Measurements from ENCODE around the gene PHACTR3.
"Not testable (repeated sequence)": the region's sequence is repeated elsewhere in the genome, so short reads cannot be mapped to it uniquely, and the experiment has no call there.

PHACTR3 gene

DNA sequence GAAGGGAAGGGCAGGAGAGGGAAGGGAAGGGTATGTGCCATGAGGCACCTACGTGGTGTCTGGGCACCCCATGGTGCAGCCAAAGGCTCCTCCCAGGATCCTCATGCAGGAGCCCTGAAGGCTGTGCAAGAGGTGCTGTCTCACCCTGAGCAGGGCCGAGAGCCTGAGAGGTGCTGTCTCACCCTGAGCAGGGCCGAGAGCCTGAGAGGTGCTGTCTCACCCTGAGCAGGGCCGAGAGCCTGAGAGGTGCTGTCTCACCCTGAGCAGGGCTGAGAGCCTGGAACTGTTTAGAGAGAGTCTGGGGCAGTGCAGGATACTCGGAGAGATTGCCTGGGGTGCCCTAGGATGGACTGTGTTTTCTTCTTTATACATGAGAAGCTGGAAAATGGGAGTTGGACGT, 14.2 kb downstream of the PHACTR3 start:
- not testable (repeated sequence) for DNase-seq (ENCODE audit: low read depth in 2 of 2)

DNA sequence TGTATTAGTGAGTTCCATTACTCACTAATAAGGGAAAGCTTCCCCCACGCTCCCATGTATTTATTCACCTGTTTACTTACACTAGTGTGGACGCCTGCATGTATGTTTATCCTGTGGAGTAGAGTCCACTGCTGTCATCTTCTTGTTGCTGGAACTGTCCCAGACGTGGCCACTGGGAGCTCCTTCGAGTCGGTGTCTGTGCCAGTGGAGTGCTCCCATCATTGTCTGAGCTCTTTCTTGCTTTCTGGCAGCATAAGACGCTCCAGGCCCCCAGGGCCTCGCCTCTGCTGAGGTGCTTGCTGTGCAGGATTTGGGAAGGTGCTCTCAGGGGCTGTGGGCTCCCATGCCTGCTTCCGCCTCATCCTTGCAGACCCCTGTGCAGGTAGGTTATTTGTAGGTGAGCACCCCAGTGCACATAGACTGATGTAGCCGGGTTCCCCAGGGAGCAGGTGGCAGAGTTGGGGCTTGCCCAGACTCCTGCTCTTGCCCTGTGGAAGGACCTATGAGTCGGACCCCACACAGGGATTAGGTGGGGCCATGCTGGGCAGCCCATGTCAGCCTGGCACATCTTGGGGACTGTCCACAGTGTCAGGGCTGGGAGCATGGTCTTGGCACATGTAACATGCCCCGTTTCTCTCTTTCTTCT, 16.6 kb downstream of the PHACTR3 start:
- DNase-seq (ENCODE audit: low read depth in 2 of 2), result no peak

DNA sequence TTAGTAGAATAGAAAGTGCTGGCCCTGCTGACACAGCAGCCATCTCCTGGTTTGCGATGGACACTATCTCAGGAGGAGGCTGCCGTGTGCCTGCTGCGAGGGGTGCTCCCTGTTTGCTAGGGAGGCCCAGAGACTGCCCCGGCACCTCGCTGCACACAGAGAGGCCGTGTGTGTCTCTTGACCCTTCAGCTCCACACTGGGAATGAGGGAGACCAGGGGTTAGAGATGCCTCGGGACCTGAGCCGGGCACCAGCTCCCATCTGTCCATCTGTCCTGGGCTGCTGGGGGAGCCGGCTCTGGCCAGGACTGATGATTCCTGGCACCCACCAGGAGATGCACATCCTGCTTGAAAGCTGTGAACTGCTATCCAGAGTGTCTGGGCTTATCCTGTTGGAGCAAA, 18.2 kb downstream of the PHACTR3 start:
- no peak for DNase-seq (ENCODE audit: low read depth in 2 of 2)

DNA sequence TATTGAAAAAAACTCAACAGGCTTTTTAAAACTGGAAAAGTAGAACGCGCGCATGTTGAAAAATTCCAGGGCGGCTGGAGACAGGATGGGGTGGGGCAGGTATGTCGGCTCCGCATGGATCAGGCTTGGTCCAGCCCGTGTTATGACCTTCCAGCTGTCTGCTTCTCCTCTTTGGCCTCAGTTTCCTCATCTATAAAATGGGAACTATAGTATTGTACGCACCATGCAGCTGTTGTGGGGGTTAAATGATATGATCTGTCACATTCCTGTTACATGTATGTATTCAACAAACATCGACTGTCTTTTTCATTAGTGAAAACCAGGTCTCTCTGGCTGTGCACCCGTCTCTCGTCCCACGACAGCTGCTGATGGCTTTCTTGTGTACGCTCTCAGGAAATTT, 18.8 kb downstream of the PHACTR3 start:
- no peak for DNase-seq (ENCODE audit: low read depth in 2 of 2)

DNA sequence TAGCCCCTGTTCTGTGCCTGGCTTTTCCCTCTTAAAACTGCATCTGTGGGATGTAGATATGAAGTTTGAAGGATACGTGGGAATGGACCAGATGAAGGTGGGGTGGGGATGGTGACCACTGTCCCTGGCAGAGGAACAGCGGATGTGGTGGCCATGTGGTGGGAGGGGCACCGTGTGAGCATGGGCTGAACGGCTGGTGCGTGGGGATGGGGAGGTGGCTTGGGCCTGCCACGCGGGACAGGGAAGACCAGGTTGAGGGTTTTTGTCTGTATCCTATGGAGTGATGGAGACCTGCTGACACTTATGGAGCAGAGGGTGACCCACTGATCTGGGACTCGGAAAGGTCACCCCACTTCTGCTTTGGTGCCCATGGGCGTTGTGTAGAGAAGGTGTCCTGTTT, 19.2 kb downstream of the PHACTR3 start:
- DNase-seq (ENCODE audit: low read depth in 2 of 2), result no peak

DNA sequence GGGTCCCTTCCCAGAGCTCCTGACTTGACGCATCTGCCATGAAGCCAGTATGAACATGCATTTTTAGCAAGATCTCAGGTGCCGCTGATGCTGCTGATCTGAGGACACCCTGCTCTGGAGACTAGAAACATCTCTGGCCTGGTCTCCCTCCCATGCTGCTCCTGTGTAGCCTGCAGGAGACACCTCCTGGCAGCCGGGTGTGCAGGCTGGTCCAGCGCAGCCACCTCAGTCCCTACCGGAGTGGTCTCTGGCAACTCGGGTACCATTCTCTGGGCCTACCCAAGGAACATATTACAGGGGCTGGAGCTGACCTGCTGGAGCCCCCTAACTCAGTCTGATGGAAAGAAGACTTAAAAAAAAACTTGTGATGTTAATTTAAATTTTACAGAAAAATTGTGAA, 20.1 kb downstream of the PHACTR3 start:
- DNase-seq (ENCODE audit: low read depth in 2 of 2), result no peak

DNA sequence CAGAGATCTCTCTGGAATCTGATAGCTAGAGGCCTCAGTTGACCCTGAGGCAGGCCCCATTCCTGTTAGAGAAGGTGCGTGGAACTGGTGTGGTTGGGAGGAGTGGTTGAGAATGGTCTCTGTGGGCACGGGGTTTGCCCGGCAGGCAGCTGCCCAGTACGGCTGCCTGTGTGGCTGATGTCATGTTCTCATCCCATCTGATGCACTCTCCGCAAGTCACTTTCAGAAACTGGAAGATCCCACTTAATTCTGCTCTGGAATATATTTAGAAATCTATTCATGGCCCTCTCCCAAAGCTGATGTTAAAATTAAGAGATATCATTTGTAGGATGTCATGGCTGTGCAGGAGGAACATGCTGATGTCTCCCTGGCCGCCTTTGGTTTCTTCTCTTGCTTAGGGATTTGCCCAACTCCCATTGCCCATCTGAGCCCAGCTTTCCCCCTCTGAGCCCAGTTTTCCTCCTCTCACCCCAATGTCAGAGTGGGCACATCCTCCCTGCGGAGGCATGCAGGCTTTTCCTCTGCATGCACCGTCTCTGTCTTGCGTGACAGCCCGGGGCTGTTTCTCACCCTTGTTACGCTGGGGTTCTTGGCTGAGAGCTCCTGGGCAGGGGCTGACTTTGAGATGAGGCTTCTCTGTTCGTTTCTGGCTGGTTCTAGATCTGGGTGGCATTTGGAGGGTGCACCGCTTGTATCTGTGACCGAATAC, 21.0 kb downstream of the PHACTR3 start:
- no peak for DNase-seq (ENCODE audit: low read depth in 2 of 2)

DNA sequence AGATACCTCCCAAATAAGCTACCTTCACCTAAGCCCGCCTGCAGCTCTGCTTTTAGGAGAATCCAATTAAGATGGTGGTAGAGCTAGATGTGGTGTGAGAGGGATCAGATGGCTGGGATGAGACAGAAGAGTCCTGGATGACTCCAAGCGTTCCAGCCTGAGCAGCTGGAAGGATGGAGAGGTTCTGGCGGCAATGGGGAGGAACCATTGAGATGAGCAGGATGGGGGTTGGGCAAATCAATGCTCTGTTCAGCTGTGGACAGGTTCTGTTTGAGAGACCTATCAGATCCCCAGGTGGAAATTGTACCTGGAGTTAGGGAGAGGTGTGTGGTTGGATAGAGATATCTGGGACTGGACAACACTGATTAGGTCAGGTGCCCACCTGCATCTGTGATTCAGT, 23.0 kb downstream of the PHACTR3 start:
- no peak for DNase-seq (ENCODE audit: low read depth in 2 of 2)

DNA sequence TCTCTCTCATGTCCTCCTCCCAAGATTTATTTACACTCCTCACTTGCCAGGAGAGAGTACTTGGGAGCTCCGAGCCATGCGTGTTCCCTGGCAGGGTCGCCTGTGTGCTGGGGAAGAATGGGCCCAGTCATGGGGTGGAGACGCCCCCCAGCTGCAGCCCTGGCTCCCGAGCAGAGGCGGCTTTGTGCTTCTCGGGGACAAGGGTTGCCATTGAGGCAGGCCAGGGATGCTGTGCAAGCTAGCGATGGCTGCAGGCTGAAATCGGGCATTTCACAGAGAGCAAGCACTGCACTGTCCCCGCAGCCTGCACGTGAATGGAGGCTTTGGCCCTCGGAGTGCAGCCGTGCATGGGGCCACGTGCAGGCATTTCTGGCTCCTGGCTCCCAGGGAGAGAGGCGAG, 23.8 kb downstream of the PHACTR3 start:
- DNase-seq (ENCODE audit: low read depth in 2 of 2), result no peak

DNA sequence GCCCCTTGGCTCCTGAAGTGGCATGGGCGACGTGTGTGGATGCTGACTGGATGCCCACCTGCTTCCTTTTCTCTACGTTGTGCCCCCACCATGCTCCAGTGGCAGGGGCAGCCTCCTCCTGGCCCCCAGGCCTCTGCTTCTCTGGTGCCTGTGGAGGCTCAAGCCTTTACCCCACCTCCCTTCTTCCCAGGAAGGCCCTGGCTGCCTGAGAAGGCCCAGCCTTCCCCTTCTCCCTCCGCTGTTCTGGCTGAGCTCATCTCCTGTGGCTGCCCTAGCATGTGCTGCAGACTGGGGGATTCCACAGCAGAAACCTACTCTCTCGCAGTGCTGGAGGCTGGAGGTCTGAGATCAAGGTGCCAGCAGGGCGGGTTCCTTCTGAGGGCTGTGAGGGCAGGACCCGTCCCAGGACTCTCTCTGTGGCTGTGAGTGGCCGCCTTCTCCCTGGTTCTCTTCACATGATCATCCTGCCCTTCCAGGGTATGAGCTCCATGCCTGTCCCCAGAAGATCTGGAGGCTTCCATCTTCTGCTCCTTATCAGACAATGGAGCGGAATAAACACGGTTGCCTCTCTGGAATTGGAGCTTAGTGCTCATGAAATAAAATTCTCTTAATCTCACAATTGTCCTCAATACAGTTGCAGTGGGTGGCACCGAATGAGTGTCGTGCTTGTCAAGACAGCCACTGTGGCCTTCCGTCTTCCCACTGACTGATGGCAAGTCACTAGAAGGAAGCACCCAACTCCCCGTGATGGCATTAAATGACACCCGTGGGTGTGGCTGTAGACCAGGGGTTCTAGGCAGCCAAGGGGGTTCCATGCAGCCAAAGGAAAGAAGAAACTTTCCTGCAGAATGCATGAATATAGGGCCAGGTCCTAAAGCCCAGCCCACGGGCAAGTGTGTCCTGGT, 25.1 kb downstream of the PHACTR3 start:
- no peak for DNase-seq (ENCODE audit: low read depth in 2 of 2)

DNA sequence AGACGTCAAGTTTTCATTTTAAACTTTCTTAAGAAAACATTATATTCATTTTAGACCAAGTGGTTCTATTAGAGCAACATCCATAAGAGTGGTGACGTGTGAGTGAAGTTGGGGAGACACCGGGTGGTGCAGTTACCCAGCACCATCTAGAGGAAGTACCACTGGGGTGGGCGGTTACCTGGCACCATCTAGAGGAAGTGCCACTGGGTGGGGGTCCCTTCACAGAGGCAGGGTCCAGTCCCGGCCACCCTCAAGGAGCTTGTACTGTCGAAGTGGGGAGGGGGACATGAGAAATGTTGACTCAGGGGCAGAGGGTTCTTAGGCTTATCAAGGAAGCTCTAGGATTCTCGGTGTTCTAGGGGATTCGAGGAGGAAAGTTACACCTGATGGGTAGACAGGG, 26.2 kb downstream of the PHACTR3 start:
- DNase-seq (ENCODE audit: low read depth in 2 of 2), result no peak

DNA sequence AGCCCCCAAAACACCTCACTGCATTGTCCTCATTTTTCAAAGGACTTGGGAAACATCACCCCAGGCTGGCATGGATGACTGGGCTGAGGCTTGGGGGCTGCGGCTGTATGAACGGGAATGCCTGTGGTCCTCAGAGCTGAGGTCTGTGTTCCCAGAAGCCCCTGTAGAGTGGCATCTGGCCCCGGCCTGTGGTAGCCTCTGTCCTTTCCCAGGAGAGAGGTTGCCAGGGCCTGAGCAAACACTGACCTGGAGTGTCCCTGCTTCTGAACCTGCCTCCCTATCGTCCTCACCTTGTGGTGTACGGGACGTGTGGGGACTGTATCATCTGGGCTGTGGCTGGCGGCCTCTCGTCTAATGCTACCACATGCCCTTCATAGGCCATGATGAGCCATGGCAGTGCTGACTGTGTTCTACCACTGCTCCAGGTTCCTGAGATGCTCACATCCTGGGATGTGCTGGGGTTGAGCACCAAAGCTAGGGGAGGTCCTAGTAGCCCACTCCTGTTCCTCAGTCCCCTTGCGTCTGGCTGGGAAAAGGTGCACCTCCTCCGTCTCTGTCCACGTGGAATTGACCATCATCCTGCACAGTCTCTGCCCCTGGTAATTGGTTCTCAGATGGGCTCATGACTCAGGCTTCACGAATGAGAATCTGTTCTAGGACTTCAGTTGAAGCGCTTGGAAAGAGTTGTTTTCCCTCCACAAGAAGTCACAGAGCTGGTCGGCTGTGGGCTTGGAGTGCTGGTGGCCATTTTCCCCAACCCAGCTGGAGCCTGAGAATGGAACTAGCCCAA, 27.6 kb downstream of the PHACTR3 start:
- DNase-seq (ENCODE audit: low read depth in 2 of 2), result no peak

DNA sequence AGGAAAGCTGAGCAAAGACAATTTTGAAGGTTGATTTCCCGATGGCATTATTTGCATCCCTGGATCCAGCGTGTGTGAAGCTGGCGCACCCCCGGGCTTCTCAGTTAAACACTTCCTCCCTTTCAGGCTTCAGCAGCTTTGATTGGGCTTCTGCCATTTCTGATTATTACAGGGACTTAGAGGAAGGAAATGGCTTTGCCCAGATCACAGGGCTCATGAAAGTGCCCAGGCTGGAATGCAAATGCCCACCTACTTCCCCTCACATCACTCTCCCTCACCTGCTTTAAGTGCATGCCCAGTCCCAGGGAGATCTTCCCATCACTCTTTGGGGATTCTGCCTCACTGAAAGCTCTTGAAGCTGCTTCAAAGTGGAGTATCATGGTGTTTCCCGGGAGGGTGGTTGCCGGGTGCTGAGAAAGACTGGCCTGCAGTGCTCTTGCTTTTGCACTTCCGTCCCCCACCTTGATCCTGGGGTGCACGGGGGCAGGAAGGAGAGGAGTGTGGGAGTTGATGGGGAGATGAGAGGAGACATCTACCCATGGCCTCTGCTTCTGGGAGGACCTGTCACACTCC, 28.3 kb downstream of the PHACTR3 start:
- DNase-seq (ENCODE audit: low read depth in 2 of 2), result no peak

DNA sequence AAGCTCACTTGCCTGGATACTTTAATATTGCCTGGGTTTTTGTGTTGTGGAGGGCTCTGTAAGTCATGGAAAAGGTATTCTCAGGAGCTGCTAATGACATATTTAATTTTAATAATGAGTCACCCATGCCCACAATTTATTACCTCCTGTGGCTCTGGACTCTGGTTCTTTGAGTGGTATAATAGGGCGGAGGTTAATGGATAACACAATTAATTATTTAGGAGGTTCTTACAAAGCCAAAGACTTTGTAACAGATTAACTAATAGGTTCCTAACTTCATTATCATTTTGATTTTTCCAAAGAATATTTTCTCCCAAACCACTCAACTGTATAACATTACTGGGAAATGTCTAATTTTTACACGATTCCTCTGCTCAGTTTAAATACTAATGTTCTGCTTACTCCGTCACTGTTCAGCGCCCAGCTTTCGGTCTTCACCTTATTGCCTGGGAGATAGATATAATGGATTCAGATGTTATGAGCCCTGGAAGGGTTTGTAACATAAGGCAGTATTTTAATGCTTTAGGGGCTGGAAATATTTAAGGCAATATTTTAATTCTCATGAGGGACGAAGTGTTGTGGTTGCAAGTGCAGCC, 29.4 kb downstream of the PHACTR3 start:
- DNase-seq (ENCODE audit: low read depth in 2 of 2), result no peak

DNA sequence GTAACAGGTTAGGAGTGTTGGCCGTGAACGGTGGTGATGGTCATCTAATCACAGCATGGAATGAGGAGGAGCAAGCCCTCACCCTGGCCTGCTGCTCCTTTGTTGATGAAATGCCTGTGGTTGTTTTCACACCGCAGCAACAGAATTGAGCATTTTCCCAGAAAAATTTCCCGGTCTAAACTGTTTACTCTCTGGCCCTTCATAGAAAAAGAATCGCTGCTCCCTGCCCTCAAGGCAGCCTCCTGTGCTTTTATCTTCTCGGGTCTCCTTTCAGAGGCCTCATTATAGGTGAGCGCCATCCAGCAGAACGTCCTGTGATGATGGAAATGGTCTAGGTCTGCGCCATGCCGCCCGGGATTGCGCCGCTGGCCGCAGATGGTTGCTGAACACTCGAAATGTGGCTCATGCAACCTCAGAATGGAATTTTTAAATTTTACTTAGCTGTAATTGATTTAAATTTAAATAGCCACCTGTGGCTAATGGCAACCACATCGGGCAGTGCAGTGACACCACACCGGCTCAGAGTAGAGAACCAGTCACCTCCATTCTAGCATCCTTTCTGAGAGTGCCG, 30.2 kb downstream of the PHACTR3 start:
- DNase-seq (ENCODE audit: low read depth in 2 of 2), result no peak

DNA sequence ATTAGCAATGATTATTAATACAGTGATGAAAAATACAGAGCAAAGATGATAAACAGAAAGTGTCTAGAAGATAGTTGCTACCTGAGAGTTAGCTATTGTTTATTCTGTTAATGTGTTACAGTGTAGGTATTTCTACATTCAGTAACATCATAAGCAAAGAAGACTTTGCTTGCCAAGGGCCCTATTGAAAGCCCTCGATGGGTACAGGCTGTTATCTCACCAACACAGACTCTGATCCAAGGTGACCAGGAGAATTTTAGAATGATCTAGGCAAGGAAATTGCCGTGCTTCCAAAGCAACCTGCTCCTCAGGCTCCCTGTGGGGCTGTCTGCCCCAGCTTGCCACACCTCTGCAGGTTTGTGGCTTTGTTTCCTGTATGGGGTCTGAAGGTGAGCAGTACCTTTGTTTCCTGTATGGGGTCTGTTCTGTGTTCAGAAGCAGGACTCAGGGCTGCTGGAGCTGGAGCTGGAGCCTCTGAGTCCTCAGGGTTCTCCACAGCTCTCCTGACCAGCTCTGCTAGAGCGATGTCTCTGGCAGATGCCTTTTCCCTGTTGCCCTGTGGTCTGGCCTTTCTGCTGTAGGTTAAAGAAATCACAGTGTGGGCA, 32.5 kb downstream of the PHACTR3 start:
- DNase-seq (ENCODE audit: low read depth in 2 of 2), result no peak

DNA sequence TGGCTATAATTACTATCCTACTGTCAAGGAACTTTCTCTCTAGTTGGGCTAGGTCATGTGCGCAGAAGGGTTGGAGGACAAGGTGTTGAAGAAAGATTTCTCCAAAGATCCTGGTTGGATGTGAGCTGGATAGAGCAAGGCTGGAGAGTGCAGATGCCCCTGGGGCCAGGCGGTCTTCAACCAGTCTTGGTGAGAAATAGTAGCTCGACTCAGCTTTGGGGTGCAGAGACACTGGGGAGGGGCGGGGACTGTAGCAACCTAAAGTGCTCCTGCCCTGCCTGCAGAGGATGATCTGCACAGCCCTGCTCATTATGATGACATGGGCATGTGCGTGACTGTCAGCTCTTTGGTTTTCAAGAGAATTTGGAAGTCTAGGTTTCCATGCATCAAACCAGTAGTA, 35.9 kb downstream of the PHACTR3 start:
- no peak for DNase-seq (ENCODE audit: low read depth in 2 of 2)

DNA sequence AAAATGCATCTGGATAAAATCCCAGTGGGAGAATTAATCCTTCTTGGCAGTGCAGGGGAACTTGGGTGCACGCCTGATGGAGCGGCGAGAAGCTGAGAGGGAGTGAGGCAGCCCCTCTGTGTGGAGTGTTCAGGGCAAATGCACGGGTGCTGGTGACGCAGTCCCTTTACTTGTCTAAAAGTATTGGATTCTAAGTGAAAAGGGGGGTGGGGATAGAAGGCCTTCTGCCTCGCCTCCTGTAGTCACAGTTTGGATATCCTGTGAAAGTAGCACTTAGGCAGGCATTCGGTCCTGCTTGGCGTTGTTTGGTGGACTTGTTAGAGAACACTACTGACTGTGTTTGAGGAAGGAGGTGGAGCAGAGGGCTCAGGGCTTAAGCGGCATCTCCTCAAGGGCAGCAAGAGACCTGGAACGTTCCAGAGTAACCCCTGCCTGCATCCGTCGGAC, 39.3 kb downstream of the PHACTR3 start:
- DNase-seq (ENCODE audit: low read depth in 2 of 2), result no peak

DNA sequence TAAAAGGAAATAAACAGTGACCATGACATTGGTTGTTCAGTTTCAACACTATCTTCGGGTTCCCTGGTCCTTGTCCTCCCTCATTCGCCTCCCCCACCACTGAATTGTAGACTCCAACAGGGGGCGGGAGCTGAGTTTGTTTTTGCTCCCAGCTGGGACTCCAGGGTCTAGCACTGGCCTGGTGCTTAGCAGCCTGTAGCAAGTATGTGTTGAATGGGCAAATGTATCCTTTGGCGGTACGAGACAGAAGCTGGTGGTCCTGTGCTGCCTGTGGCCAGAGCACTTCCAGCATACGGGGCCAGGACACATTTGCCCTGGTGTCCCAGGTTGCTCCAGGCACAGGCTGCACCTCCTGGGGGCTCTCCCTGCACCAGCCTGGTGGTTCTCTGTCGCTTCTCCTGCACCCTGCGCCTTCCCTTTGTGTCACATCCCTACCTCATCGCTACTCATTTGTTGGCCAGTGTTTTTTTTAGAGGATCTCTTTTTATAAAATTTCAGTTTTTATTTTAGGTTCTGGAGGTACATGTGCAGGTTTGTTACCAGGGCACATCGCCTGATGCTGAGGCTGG, 40.1 kb downstream of the PHACTR3 start:
- DNase-seq (ENCODE audit: low read depth in 2 of 2), result no peak

DNA sequence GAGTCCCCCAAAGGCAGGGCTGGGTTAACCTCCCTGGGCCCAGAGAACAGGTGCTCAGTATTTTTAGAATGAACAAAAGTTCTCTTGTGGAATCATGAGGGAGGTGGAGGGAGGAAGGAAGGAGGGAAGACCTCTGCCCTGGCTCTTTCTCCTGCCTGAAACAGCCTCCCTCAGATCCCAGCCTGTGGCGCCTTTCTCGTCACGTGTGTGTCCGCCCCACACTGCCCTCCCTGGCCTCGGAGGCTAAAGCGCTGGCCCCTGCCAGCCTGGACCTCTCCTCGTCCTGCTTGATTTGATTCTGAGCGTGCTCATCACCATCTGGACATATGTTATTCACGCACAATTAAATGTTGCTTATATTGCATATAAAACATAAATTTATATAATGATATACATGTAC, 40.9 kb downstream of the PHACTR3 start:
- DNase-seq (ENCODE audit: low read depth in 2 of 2), result no peak
